Mucosa of rectum (tissue), 2 donors: ENCODE data around the gene ABCA3.

Experiments
- H3K27ac ChIP-seq, 2 donors: one replicate each; pipeline ENCODE4 v1.7.0; 2013; ENCODE audit warnings: inconsistent platforms in 2 of 2, low read depth in 2 of 2, low read length in 2 of 2
- H3K27me3 ChIP-seq, 2 donors: one replicate each; pipeline ENCODE4 v1.7.0; 2013; ENCODE audit warnings: low read length in 2 of 2; ENCODE audit not compliant: control insufficient read depth in 2 of 2, insufficient read depth in 2 of 2
- H3K36me3 ChIP-seq, 2 donors: one replicate each; pipeline ENCODE4 v1.7.0; 2013; ENCODE audit warnings: low read length in 2 of 2; ENCODE audit not compliant: control insufficient read depth in 2 of 2, insufficient read depth in 2 of 2
- H3K4me1 ChIP-seq, 2 donors: one replicate each; pipeline ENCODE4 v1.7.0; 2013; ENCODE audit warnings: low read length in 2 of 2, mild to moderate bottlenecking in 1 of 2; ENCODE audit not compliant: control insufficient read depth in 2 of 2, insufficient read depth in 2 of 2
- H3K4me3 ChIP-seq, 2 donors: one replicate each; pipeline ENCODE4 v1.7.0; 2013; ENCODE audit warnings: low read length in 2 of 2
- H3K9ac ChIP-seq, 2 donors: one replicate each; pipeline ENCODE4 v1.7.0; 2013; ENCODE audit warnings: low read length in 2 of 2, low read depth in 1 of 2, mild to moderate bottlenecking in 1 of 2
- H3K9me3 ChIP-seq, 2 donors: one replicate each; pipeline ENCODE4 v1.7.0; 2013; ENCODE audit warnings: low read length in 2 of 2; ENCODE audit not compliant: control insufficient read depth in 2 of 2
- donor health status: healthy.
- donor health status: Normal muscosa, but diverticular disease.

ABCA3 gene

GRCh38 chr16:2373176-2373575 is 32.6 kb upstream of the ABCA3 start:
- no peaks in the 10 kb centered on the region for H3K9me3 ChIP-seq
- H3K36me3 ChIP-seq, result no peaks in the 10 kb centered on the region
- H3K4me1 ChIP-seq, result no peaks in the 10 kb centered on the region
- no peak overlapping the region for H3K27ac ChIP-seq
- H3K4me3 ChIP-seq, result no peak overlapping the region
- H3K9ac ChIP-seq, result no peak overlapping the region
- H3K27me3 ChIP-seq, result peaks cover 2 to 5% of the 10 kb centered on the region in 2 donors

- no peak overlapping the region for H3K9ac ChIP-seq
- no peaks in the 10 kb centered on the region for H3K9me3 ChIP-seq
- peaks cover 2 to 5% of the 10 kb centered on the region in 2 donors for H3K27me3 ChIP-seq
- H3K36me3 ChIP-seq, result no peaks in the 10 kb centered on the region
- no peaks in the 10 kb centered on the region for H3K4me1 ChIP-seq
- H3K27ac ChIP-seq, result no peak overlapping the region
- no peak overlapping the region for H3K4me3 ChIP-seq
These were observed 32.2 kb upstream of the ABCA3 start for GRCh38 chr16:2372684-2373083.

- H3K27me3 ChIP-seq, result peaks cover 2 to 6% of the 10 kb centered on the region in 2 donors
- no peaks in the 10 kb centered on the region for H3K36me3 ChIP-seq
- no peaks in the 10 kb centered on the region for H3K9me3 ChIP-seq
- no peak overlapping the region for H3K4me3 ChIP-seq
- H3K9ac ChIP-seq, result no peak overlapping the region
- no peak overlapping the region for H3K27ac ChIP-seq
- no peaks in the 10 kb centered on the region for H3K4me1 ChIP-seq
These were observed 30.9 kb upstream of the ABCA3 start for GRCh38 chr16:2371421-2371820.

GRCh38 chr16:2370721-2371120 is 30.2 kb upstream of the ABCA3 start:
- H3K36me3 ChIP-seq, result no peaks in the 10 kb centered on the region
- no peak overlapping the region for H3K4me3 ChIP-seq
- H3K27me3 ChIP-seq, result peaks cover 2 to 9% of the 10 kb centered on the region in 2 donors
- no peak overlapping the region for H3K9ac ChIP-seq
- H3K27ac ChIP-seq, result no peak overlapping the region
- H3K4me1 ChIP-seq, result no peaks in the 10 kb centered on the region
- H3K9me3 ChIP-seq, result no peaks in the 10 kb centered on the region

GRCh38 chr16:2366660-2367309 is 26.3 kb upstream of the ABCA3 start:
- no peaks in the 10 kb centered on the region for H3K36me3 ChIP-seq
- no peak overlapping the region for H3K4me3 ChIP-seq
- H3K27ac ChIP-seq, result no peak overlapping the region
- no peaks in the 10 kb centered on the region for H3K4me1 ChIP-seq
- no peaks in the 10 kb centered on the region for H3K9me3 ChIP-seq
- no peak overlapping the region for H3K9ac ChIP-seq
- peaks cover 0 to 14% of the 10 kb centered on the region in 2 donors for H3K27me3 ChIP-seq

- Histone ChIP-seq H3K27me3 (peaks cover 0 to 14% of the 10 kb centered on the region in 2 donors), H3K36me3 (no peaks in the 10 kb centered on the region), H3K27ac (no peak overlapping the region), H3K4me1 (no peaks in the 10 kb centered on the region), H3K4me3 (no peak overlapping the region), H3K9me3 (no peaks in the 10 kb centered on the region), H3K9ac (no peak overlapping the region)
These were observed 25.1 kb upstream of the ABCA3 start for GRCh38 chr16:2365397-2366294.

- H3K27me3 ChIP-seq, result peaks cover 2 to 16% of the 10 kb centered on the region in 2 donors
- no peaks in the 10 kb centered on the region for H3K9me3 ChIP-seq
- no peak overlapping the region for H3K9ac ChIP-seq
- H3K4me1 ChIP-seq, result no peaks in the 10 kb centered on the region
- no peaks in the 10 kb centered on the region for H3K36me3 ChIP-seq
- H3K4me3 ChIP-seq, result no peak overlapping the region
- no peak overlapping the region for H3K27ac ChIP-seq
These were observed 24.2 kb upstream of the ABCA3 start for GRCh38 chr16:2364638-2365210.

GRCh38 chr16:2362218-2362617 is 21.7 kb upstream of the ABCA3 start:
- Histone ChIP-seq H3K4me1 (no peaks in the 10 kb centered on the region), H3K36me3 (no peaks in the 10 kb centered on the region), H3K27me3 (peaks cover 4 to 14% of the 10 kb centered on the region in 2 donors), H3K9ac (no peak overlapping the region), H3K9me3 (no peaks in the 10 kb centered on the region), H3K27ac (no peak overlapping the region), H3K4me3 (no peak overlapping the region)

GRCh38 chr16:2361129-2361528 is 20.6 kb upstream of the ABCA3 start:
- Histone ChIP-seq H3K27ac (no peak overlapping the region), H3K9me3 (no peaks in the 10 kb centered on the region), H3K27me3 (peaks cover 4 to 10% of the 10 kb centered on the region in 2 donors)

GRCh38 chr16:2359919-2360318 is 19.4 kb upstream of the ABCA3 start:
- Histone ChIP-seq H3K9me3 (no peaks in the 10 kb centered on the region), H3K4me3 (no peak overlapping the region), H3K36me3 (no peaks in the 10 kb centered on the region), H3K4me1 (no peaks in the 10 kb centered on the region), H3K27me3 (peaks cover 4 to 10% of the 10 kb centered on the region in 2 donors), H3K27ac (no peak overlapping the region), H3K9ac (no peak overlapping the region)

More at GRCh38 chr16:2361129-2361528, 20.6 kb upstream of the ABCA3 start:
- Histone ChIP-seq H3K36me3 (no peaks in the 10 kb centered on the region), H3K4me1 (no peaks in the 10 kb centered on the region), H3K4me3 (no peak overlapping the region), H3K9ac (no peak overlapping the region)
